GM18519 (cell line): ENCODE measurements around the gene PSMA4.
A peak's percentile ranks its signal among the peaks of the same experiment; 100 is the strongest.
"Not testable (repeated sequence)": the region's sequence is repeated elsewhere in the genome, so short reads cannot be mapped to it uniquely, and the experiment has no call there.

ENCODE experiments used
- ATAC-seq: cut with Tn5 transposase; IDR thresholded peaks from one replicate; pipeline ENCODE4 v1.9.1; 2021; ENCODE audit warnings: mild to moderate bottlenecking, moderate library complexity; ENCODE audit not compliant: unreplicated experiment, low FRiP score

PSMA4 gene

DNA sequence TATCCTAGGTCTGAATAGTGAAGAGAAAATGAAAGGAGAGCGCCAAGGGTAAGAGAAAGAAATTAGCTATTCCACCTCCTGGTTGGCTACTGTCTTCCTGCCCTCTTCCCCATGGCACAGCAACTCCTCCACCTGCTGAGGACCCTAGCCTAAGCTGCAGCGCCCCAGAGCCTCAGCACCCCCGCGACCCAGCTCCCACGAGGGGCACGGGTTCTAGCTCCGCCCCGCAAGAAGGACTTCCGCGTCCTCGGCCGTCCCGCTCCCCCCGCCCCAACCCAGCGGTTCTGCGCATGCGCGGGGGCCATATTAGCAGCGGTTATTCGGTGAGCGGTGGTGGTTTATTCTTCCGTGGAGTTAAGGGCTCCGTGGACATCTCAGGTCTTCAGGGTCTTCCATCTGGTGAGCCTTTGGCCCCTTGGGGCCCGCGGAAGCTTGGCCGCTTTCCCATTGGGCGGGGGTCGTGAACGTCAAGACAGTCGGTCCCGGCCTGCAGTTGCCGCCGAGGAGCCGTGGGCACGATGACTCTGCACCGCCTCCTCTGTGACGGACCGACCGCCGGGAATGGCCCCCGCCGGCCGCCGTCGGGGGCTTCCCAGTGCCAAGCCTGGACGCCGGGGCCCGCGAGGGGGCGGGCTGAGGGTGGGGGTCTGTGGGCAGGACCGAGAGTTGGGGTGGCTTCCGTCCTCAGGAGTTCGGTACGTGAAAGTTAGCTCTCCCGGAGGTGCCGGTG lies at the start of gene PSMA4:
Gene PSMA4 (plus strand): TSS at position 304 of the 730 bp plus-strand sequence. CDS start 1,484 bp downstream, outside the sequence.
- peak; percentile 47 for ATAC-seq

- ATAC-seq, result no peak
These were observed 47.4 kb upstream of the PSMA4 start for GRCh38 chr15:78492872-78493271.

GRCh38 chr15:78501857-78502256 lies 38.4 kb upstream of the PSMA4 start:
- ATAC-seq, result no peak

DNA sequence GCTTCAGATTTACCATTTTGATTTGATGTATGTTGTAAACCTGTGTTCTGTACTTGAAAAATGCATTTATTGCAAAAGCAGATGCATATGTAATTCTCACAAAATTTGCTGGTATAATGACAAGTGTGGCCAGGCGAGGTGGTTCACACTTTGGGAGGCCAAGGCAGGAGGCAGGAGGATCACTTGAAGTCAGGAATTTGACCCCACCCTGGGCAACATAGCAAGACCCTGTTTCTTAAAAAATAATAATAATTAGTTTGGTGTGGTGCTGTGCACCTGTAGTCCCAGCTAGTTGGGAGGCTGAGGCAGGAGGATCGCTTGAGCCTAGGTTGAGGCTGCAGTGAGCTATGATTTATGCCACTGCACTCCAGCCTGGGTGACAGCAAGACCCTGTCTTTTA lies 37.6 kb upstream of the PSMA4 start:
- no peak for ATAC-seq

DNA sequence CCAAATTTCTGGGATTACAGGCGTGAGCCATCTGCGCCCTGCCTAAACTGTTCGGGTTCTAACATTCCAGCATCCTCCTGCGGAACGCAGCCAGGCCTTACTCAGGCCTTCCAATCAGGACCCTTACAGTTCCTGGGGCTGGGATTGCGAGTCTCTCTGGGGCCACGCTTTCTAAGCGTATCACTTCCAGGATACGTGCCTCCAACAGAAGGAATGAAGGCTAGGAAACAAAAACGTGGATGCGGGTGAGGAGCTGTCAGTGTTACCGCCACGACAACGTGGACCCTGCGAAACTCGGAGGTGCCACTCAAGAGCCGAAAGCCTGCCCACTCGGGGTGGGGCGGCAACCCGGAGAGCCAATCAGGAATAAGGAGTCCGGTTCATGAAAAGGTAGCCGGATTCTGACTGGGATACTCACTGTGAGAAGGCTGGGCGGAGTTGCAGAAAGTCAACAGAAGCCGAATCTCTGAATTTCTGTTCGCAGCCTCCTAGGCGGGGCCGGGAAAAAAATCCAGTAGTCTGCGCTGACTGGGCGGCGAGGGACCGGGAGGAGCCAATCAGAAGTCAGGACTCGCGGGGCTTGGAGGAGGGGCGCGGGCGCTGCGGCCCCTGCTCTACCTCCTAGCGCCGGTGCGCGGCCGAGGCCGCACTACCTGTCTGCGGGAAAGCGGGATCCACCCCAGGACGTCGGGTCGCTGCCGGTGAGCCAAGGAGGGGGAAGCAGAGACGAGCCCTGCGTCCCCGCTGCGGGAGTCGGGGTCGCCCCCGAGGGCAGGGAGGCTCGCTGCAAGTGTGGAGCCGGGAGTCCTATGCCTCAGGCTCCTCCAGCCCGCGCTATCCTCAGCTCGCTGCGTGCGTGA lies 33.0 kb upstream of the PSMA4 start, which contains the start of gene HYKK:
Gene HYKK (plus strand): TSS at position 607 of the 860 bp plus-strand sequence. CDS start 5,512 bp downstream, outside the sequence.
- ATAC-seq, result peak; percentile 74

- ATAC-seq, result no peak
These were observed 32.4 kb upstream of the PSMA4 start for GRCh38 chr15:78507831-78508160.

- no peak for ATAC-seq
These were observed 32.0 kb upstream of the PSMA4 start for GRCh38 chr15:78508272-78508671.

DNA sequence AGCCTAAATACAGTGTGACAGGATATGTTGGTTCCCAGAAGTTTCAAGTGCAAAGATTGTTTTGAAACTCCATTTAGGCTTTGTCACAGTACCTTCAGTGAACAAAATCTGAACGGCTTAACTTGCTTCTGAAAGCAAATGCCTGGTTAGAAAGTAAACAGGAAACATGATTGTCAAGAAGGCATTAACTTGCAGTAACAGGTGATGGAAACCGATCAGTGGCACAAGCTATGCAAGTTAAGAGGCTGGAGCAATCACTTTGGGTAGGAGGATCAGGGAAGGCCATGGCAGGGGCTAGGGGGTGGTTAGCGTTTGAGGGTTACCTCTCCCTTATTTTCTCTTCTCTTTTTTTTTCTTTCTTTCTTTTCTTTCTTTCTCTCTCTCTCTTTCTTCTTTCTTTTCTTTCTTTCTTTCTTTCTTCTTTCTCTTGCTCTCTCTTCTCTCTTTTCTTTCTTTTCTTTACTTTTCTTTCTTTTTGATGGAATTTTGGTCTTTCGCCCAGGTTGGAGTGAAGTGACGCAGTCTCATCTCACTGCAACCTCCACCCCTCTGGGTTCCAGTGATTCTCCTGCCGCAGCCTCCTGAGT lies 30.4 kb upstream of the PSMA4 start:
- ATAC-seq, result no peak

DNA sequence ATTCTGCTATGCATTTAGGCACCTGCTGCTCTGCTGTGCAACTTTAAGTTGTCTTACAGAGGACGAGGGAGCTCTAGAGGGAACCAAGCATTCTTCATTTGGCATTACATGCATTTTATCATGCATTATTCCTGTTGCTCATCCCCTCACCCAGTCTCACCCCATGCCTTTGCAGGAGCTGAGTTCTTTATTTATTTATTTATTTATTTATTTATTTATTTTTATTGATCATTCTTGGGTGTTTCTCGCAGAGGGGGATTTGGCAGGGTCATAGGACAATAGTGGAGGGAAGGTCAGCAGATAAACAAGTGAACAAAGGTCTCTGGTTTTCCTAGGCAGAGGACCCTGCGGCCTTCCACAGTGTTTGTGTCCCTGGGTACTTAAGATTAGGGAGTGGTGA lies 20.2 kb upstream of the PSMA4 start:
- not testable (repeated sequence) for ATAC-seq

DNA sequence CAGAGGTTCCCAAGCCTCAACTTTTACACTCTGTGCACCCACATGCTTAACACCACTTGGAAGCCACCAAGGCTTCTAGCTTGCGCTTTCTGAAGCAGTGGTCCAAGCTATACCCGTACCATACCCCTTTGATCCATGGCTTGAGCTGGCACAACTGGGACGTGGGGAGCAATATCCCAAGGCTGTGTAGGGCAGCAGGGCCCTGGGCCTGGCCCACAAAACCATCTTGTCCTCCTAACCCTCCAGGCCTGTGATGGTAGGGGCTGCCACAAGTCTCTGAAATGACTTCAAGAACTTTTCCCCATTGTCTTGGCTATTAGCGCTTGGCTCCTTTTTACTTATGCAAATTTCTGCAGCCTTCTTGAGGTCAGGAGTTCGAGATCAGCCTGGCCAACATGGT lies 16.0 kb upstream of the PSMA4 start:
- no peak for ATAC-seq

GRCh38 chr15:78527325-78527724 lies 12.9 kb upstream of the PSMA4 start:
- ATAC-seq, result no peak

DNA sequence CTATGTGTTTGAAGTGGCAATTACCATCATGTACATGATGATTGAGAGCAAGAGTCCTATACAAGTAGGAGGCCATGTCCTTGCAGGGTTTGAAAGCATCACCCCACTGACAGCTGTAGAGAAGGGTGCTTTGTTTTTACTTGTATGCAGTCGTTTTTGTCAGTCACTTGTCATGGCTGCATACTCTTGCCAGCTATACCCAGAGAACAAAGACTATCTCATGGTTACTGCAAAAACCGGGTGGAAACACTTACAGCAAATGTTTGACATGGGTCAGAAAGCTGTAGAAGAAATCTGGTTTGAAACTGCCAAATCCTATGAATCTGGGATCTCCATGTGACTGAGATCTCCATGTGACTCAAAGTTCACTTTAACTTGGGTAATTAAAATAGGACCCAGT lies 6.9 kb upstream of the PSMA4 start:
- ATAC-seq, result no peak

- no peak for ATAC-seq
These were observed 4.1 kb upstream of the PSMA4 start for GRCh38 chr15:78536134-78536533.

- no peak for ATAC-seq
These were observed 2.9 kb upstream of the PSMA4 start for GRCh38 chr15:78537266-78537905.

- no peak for ATAC-seq
These were observed 1.9 kb upstream of the PSMA4 start for GRCh38 chr15:78538358-78538757.

GRCh38 chr15:78539464-78540140 lies 642 bp upstream of the PSMA4 start:
- not testable (repeated sequence) for ATAC-seq

DNA sequence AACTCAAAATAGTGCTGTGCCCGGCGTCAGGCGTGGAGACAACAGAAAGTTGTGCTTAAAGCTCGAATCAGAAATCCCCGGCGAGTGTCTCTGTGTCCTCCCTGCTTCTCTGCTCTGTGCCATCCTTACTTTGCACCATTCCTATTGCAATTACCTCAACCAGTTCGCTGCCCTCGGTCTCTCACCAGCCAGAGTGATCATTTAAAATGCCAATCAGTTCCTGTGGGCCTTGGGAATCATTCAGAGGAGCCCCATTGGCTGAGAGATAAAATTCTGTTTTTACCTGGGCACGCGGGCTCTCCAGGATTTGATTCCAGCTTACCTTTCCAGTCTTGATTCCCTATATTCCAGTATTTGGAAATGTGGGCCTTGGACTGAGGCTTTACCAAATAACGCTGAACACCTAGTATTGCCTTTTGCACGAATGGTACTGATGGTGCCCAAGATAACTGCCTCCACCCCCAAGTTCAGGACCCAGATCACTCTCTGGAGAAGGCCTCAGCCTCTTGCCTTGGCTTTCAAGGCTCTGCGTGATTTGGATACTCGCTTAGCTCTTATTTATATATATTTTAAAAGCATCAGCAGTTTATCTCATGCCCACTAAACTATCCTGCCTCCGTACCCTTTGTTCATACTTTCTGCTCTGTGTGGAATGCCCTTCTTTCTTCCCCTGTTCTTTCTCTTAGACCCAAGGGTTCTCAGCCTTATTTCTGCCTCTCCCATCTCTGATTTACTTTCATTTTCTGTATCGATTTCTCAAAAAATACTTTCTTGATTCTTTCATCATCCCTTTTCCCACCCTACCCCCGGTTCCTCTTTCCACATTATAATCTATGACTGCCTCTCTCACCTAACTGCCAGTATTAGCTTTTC lies 863 bp downstream of the PSMA4 start:
- ATAC-seq, result no peak

DNA sequence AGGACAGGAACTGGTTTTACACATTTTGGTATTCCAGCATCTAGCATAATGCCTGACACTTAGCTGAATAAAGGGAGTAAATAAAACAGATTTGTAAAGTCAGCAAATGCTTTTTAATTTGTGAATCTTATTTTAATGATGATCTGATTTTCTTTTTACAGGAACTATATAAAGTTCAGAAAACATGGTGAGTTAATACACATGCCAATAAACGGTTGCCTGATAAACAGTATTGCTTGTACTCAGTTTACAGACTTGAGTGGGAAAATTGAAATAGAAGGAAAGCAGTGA lies 1.4 kb downstream of the PSMA4 start:
- no peak for ATAC-seq

DNA sequence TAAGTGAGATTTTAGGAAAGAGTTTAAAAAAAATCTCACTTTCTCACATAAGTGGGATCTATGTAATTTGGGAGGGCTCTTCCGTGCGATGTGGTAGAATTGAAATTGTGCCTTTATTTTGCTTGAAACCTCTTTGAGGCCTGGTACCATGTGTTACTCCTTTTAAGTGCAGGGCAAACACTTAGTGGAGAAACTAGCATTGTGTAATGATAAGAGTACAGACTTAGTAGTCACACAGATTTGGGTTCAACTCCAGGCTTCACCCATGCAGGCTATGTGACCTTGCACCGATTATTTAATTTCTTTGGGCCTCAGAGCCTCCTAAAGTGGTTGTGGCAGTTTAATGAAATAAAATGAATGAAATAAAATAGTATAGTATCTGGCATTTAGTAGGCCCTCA lies 2.4 kb downstream of the PSMA4 start:
- ATAC-seq, result no peak

- ATAC-seq, result no peak
These were observed 9.9 kb downstream of the PSMA4 start for GRCh38 chr15:78550194-78550593.
